ENCODE measurements around the gene PJA1.

DNA sequence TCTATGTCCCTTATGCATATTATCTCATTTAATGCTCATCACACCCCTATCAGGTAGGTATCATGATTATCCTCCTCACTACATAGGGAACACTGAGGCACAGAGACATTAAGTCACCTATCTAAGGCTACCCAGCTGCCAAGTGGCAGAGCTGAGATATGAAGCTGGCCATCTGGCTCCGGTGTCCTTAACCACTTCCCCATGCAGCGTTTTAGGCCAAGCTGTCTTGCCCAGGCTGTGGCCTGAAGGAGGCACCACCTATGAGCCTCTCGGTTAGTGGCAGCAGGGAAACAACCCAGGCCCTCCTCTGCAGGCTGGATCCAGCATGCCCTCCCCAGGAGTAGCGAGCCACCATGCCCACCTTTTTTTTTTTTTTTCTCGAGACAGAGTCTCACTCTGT, 16.3 kb downstream of the PJA1 start:
- TF ChIP-seq, protein P1, sequence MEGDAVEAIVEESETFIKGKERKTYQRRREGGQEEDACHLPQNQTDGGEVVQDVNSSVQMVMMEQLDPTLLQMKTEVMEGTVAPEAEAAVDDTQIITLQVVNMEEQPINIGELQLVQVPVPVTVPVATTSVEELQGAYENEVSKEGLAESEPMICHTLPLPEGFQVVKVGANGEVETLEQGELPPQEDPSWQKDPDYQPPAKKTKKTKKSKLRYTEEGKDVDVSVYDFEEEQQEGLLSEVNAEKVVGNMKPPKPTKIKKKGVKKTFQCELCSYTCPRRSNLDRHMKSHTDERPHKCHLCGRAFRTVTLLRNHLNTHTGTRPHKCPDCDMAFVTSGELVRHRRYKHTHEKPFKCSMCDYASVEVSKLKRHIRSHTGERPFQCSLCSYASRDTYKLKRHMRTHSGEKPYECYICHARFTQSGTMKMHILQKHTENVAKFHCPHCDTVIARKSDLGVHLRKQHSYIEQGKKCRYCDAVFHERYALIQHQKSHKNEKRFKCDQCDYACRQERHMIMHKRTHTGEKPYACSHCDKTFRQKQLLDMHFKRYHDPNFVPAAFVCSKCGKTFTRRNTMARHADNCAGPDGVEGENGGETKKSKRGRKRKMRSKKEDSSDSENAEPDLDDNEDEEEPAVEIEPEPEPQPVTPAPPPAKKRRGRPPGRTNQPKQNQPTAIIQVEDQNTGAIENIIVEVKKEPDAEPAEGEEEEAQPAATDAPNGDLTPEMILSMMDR (IDR thresholded peaks at IDR 0.05): no peak
- no peak for TF ChIP-seq RAD21 (IDR thresholded peaks at IDR 0.05; ENCODE audit: low read length)
- TF ChIP-seq EZH2phosphoT487 (IDR thresholded peaks at IDR 0.05; ENCODE audit: borderline replicate concordance, low read depth): no peak
- no peak for TF ChIP-seq NFIC (IDR thresholded peaks at IDR 0.05; ENCODE audit: borderline replicate concordance)
- no peak for TF ChIP-seq MEF2A (IDR thresholded peaks at IDR 0.05; ENCODE audit: borderline replicate concordance, low read depth)
- TF ChIP-seq, protein P2, sequence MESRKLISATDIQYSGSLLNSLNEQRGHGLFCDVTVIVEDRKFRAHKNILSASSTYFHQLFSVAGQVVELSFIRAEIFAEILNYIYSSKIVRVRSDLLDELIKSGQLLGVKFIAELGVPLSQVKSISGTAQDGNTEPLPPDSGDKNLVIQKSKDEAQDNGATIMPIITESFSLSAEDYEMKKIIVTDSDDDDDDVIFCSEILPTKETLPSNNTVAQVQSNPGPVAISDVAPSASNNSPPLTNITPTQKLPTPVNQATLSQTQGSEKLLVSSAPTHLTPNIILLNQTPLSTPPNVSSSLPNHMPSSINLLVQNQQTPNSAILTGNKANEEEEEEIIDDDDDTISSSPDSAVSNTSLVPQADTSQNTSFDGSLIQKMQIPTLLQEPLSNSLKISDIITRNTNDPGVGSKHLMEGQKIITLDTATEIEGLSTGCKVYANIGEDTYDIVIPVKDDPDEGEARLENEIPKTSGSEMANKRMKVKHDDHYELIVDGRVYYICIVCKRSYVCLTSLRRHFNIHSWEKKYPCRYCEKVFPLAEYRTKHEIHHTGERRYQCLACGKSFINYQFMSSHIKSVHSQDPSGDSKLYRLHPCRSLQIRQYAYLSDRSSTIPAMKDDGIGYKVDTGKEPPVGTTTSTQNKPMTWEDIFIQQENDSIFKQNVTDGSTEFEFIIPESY (IDR thresholded peaks at IDR 0.05; ENCODE audit: borderline replicate concordance, low read depth): no peak
- no peak for TF ChIP-seq ELF1 (IDR thresholded peaks at IDR 0.05)
- TF ChIP-seq, protein P3, sequence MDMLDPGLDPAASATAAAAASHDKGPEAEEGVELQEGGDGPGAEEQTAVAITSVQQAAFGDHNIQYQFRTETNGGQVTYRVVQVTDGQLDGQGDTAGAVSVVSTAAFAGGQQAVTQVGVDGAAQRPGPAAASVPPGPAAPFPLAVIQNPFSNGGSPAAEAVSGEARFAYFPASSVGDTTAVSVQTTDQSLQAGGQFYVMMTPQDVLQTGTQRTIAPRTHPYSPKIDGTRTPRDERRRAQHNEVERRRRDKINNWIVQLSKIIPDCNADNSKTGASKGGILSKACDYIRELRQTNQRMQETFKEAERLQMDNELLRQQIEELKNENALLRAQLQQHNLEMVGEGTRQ (IDR thresholded peaks at IDR 0.05; ENCODE audit: borderline replicate concordance, low read depth, low read length): no peak
